T-cell (primary cell): ENCODE data around the gene TCAP. TPM values are rescaled to one million over a fixed set of nuclear protein-coding genes. Genes with fewer than 3 reads are reported as not detected.

Source experiments
- ATAC-seq, 4 experiments: fragments of 200-7000 bp in 3 of 4; fragments of 150-1000 bp in 1 of 4; cut with Tn5 transposase; replicated peaks in 1 of 4; 1 replicate in 3 of 4; 2 replicates in 1 of 4; pipeline ENCODE4 v1.10.0; 2021; ENCODE audit warnings: moderate library complexity in 3 of 4, mild to moderate bottlenecking in 2 of 4, moderate number of reproducible peaks in 1 of 4
- CTCF ChIA-PET, 2 donors: fragments of 300-600 bp; sonication (Branson Sonifier 250); formaldehyde crosslinking; loops; one replicate each; lab custom pipeline; 2022; ENCODE audit warnings: antibody characterized with exemption in 2 of 2; lab: Charles Lee
- POLR2A ChIA-PET, 2 donors: fragments of 300-600 bp; sonication (Branson Sonifier 250); formaldehyde crosslinking; loops; one replicate each; lab custom pipeline; 2022; ENCODE audit warnings: antibody characterized with exemption in 2 of 2; lab: Charles Lee
- DNase-seq, 35 experiments: peaks; one replicate each; pipeline versions ENCODE4 v3.0.0 to v3.0.0-alpha.2; 2013 to 2023
- H3K27ac ChIP-seq: one replicate; pipeline ENCODE4 v1.5.1; 2013; ENCODE audit warnings: low read length
- H3K27me3 ChIP-seq, 2 experiments: replicated peaks in 1 of 2; 1 replicate in 1 of 2; 2 replicates in 1 of 2; pipeline versions ENCODE4 v1.6.1 to v1.7.0; 2013; ENCODE audit warnings: low read length in 1 of 2, mixed read lengths in 1 of 2; ENCODE audit not compliant: control insufficient read depth in 2 of 2, insufficient read depth in 2 of 2; ENCODE audit errors: extremely low read depth in 1 of 2
- H3K36me3 ChIP-seq, 2 donors: 1 replicate in 1 of 2; 2 replicates in 1 of 2; pipeline versions ENCODE4 v1.6.1 to v1.7.0; 2013; ENCODE audit warnings: low read length in 1 of 2; ENCODE audit not compliant: control insufficient read depth in 2 of 2, insufficient read depth in 1 of 2; ENCODE audit errors: extremely low read depth in 1 of 2
- H3K4me1 ChIP-seq, 2 experiments: 1 replicate in 1 of 2; 2 replicates in 1 of 2; pipeline versions ENCODE4 v1.6.1 to v1.7.0; 2013; ENCODE audit warnings: low read length in 2 of 2, mixed read lengths in 1 of 2; ENCODE audit not compliant: insufficient read depth in 2 of 2, control insufficient read depth in 1 of 2; ENCODE audit errors: extremely low read depth in 1 of 2
- H3K4me3 ChIP-seq, 2 donors: 1 replicate in 1 of 2; 2 replicates in 1 of 2; pipeline versions ENCODE4 v1.5.1 to v1.7.0; 2013; ENCODE audit warnings: mild to moderate bottlenecking in 2 of 2, low read length in 1 of 2, moderate library complexity in 1 of 2; ENCODE audit not compliant: control insufficient read depth in 1 of 2; ENCODE audit errors: extremely low read depth in 1 of 2
- H3K9me3 ChIP-seq: 2 replicates; pipeline ENCODE4 v1.7.0; 2013
- H3K27ac Mint-ChIP-seq, 2 donors: one replicate each; pipeline ENCODE4 v1.8.0; 2020 to 2021; ENCODE audit warnings: mild to moderate bottlenecking in 2 of 2, mixed read lengths in 2 of 2
- H3K27me3 Mint-ChIP-seq, 2 donors: one replicate each; pipeline ENCODE4 v1.8.0; 2021 to 2022; ENCODE audit warnings: mixed read lengths in 2 of 2
- H3K36me3 Mint-ChIP-seq: one replicate; pipeline ENCODE4 v1.8.0; 2021; ENCODE audit warnings: mixed read lengths
- H3K4me1 Mint-ChIP-seq, 3 donors: one replicate each; pipeline ENCODE4 v1.8.0; 2020 to 2022; ENCODE audit warnings: mixed read lengths in 3 of 3, mild to moderate bottlenecking in 1 of 3
- H3K4me3 Mint-ChIP-seq, 3 donors: one replicate each; pipeline ENCODE4 v1.8.0; 2020 to 2022; ENCODE audit warnings: mild to moderate bottlenecking in 3 of 3, mixed read lengths in 3 of 3, moderate library complexity in 3 of 3
- H3K9me3 Mint-ChIP-seq, 3 donors: one replicate each; pipeline ENCODE4 v1.8.0; 2020 to 2022; ENCODE audit warnings: mixed read lengths in 3 of 3
- WGBS: methylation state at CpG from one replicate; pipeline ENCODE4 v1.1.5; 2013; ENCODE audit warnings: missing lambda C conversion rate; ENCODE audit not compliant: insufficient coverage; 5-methylcytosine and 5-hydroxymethylcytosine counted together
- total RNA-seq, 35 experiments: library from RNA in 6 of 35; stranded (reverse) in 6 of 35; fragments of 120-200 nt in 1 of 35; gene quantifications; one replicate each; pipeline versions ENCODE4 v1.2.1 to v1.2.4 and lab custom pipeline; 2013 to 2026

TCAP gene
- total RNA-seq, 5 donors from 2014 or later (not counting 1 experiment from before 2014, with no cell fraction given) = 2.2 to 7.8 (median 6.6) TPM

DNA sequence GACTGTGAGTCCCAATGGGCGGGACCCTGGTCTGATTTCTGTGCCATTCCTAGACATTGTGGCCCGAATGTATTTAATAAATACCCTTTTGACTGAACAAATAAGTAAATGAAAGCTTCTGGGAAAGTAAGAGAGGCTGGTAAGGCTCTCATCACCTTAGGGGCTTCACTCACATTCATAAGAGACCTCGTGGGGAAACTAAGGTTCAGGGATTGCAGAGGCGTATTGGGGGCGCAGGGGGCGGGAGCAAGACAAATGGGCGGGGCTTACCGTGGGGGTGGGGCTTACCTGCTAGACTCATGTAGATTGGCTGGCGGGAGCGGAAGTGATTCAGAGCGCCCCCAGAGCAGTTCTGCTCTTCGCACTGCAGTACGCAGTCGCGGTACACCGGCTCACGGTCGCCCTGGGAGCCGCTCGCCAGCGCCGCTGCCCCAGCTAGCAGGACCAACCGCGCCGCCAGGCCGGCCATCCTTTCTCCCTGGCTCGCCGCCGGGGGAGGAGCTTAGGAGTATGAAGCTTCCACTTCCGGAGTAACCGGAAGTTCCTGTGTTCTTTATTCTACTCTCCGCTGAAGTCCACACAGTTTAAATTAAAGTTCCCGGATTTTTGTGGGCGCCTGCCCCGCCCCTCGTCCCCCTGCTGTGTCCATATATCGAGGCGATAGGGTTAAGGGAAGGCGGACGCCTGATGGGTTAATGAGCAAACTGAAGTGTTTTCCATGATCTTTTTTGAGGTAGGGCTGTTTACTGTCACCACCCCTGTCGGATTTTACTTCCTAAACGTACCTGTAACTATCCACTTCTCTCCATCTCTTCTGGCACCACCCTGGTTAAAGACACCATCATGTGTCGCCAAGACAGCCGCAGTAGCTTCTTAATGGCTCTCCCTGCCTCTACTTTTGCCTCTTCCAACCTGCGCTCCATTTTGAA is 22.7 kb downstream of the TCAP start, which contains the start of gene PGAP3:
PGAP3 (minus strand) TSS at position 512 of the 929 bp plus-strand sequence; CDS start at position 469, 43 bp downstream.
- no peaks in the 10 kb centered on the region for H3K27me3 Mint-ChIP-seq
- ATAC-seq (peak; percentile 92), DNase-seq (peak; percentile 59 to 88 (median 77))
- no peaks in the 10 kb centered on the region for H3K27me3 ChIP-seq
- no peaks in the 10 kb centered on the region for H3K9me3 ChIP-seq
- peaks cover 25 to 32% (median 30%) of the 10 kb centered on the region in 3 donors for H3K4me1 Mint-ChIP-seq
- H3K4me1 ChIP-seq = peaks cover 15 to 16% of the 10 kb centered on the region in 2 experiments
- H3K27ac Mint-ChIP-seq = peak within 1 kb of the TSS; percentile 99
- peaks cover 8 to 21% of the 10 kb centered on the region in 2 donors for H3K36me3 ChIP-seq
- 1% methylated on average over 23 of the region's 45 CpGs for WGBS
- POLR2A ChIA-PET = interaction anchor here (0.6 to 1.3 kb wide), 3 partner anchors 12 to 832 kb away, joined by 3 to 4 read pairs (median 3); no protein-coding TSS in a partner anchor
- CTCF ChIA-PET = interaction anchor here in 1 of 2 donors (0.6 to 1.8 kb wide), 7 partner anchors 9 to 66 kb away, joined by 3 to 7 read pairs (median 3); partner anchors contain the start of gene MIEN1
- peak within 1 kb of the TSS; percentile 89 for H3K27ac ChIP-seq
- H3K4me3 Mint-ChIP-seq = peak within 1 kb of the TSS; percentile 97 to 98 (median 97)
- no peaks in the 10 kb centered on the region for H3K9me3 Mint-ChIP-seq
- peaks cover 25% of the 10 kb centered on the region for H3K36me3 Mint-ChIP-seq
- peak within 1 kb of the TSS; percentile 84 to 94 for H3K4me3 ChIP-seq

DNA sequence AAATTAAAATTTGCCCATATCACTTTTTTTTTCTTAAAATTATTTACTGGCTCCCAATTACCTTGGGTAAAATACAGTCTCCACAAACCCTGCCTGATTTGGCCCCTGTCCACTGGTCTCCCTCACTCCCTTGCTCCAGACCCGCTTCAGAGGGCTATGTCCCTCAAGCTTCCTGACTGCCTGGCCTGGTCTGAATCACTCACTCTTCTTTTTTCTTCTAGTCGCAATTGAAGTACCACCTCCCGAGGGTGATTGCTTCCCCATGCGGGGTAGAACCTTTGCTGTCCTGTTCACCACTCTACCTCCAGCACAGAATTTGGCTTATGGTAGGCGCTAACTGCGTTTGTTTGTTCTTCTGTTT is 23.3 kb downstream of the TCAP start:
- H3K36me3 Mint-ChIP-seq = peaks cover 22% of the 10 kb centered on the region
- peaks cover 25 to 30% (median 27%) of the 10 kb centered on the region in 3 donors for H3K4me1 Mint-ChIP-seq
- POLR2A ChIA-PET = interaction anchor here in 1 of 2 donors (1.2 to 1.3 kb wide), 2 partner anchors 12 to 41 kb away, joined by 3 to 4 read pairs; no protein-coding TSS in a partner anchor
- ATAC-seq (no peak), DNase-seq (no peak)
- Histone ChIP-seq H3K36me3 (peaks cover 6 to 17% of the 10 kb centered on the region in 2 donors), H3K27ac (peak overlapping the region; percentile 89), H3K27me3 (no peaks in the 10 kb centered on the region), H3K9me3 (no peaks in the 10 kb centered on the region), H3K4me1 (peaks cover 15 to 16% of the 10 kb centered on the region in 2 experiments), H3K4me3 (peak overlapping the region; percentile 84 to 94)
- H3K9me3 Mint-ChIP-seq = no peaks in the 10 kb centered on the region
- H3K27me3 Mint-ChIP-seq = no peaks in the 10 kb centered on the region
- peak overlapping the region; percentile 97 to 98 (median 97) for H3K4me3 Mint-ChIP-seq
- CTCF ChIA-PET = interaction anchor here in 1 of 2 donors (0.6 to 1.3 kb wide), 6 partner anchors 9 to 51 kb away, joined by 3 to 7 read pairs (median 3); partner anchors contain the start of gene MIEN1
- H3K27ac Mint-ChIP-seq = peak overlapping the region; percentile 99
- 73% methylated on average over 1 of the region's 6 CpGs for WGBS

DNA sequence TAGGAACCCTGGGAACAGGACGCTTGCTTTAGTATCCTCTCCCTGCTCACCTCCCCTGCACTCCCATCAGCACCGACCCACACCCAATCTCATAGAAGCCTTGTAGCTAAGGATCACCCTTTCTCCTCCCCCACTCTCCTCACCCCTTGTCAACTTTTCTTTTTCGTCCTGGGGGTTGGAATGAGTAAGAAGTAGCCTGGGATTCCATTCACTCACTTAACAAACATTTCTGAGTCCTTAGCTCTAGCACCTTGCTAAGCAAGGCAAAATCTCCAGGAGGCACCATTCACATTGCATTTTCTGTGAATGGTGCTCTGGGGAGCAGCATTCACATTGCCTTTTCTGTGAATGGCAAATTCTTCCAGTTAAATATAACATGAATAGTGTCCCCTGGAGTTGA is 23.8 kb downstream of the TCAP start:
- Histone ChIP-seq H3K4me1 (peaks cover 15 to 16% of the 10 kb centered on the region in 2 experiments), H3K27me3 (no peaks in the 10 kb centered on the region), H3K27ac (no peak overlapping the region), H3K4me3 (peak overlapping the region in 1 of 2 donors; percentile 84), H3K9me3 (no peaks in the 10 kb centered on the region), H3K36me3 (peaks cover 2 to 15% of the 10 kb centered on the region in 2 donors)
- ChIA-PET POLR2A (no interaction called here), CTCF (interaction anchor here in 1 of 2 donors (0.5 to 0.6 kb wide), 2 partner anchors 55 to 269 kb away, joined by 3 to 7 read pairs; no protein-coding TSS in a partner anchor)
- no peaks in the 10 kb centered on the region for H3K27me3 Mint-ChIP-seq
- WGBS = no CpG with 5 or more reads among the region's 3 CpGs
- peak overlapping the region; percentile 99 for H3K27ac Mint-ChIP-seq
- ATAC-seq (no peak), DNase-seq (no peak)
- H3K4me3 Mint-ChIP-seq = peak overlapping the region; percentile 97 to 98 (median 97)
- peaks cover 20% of the 10 kb centered on the region for H3K36me3 Mint-ChIP-seq
- no peaks in the 10 kb centered on the region for H3K9me3 Mint-ChIP-seq
- peaks cover 25 to 30% (median 27%) of the 10 kb centered on the region in 3 donors for H3K4me1 Mint-ChIP-seq

DNA sequence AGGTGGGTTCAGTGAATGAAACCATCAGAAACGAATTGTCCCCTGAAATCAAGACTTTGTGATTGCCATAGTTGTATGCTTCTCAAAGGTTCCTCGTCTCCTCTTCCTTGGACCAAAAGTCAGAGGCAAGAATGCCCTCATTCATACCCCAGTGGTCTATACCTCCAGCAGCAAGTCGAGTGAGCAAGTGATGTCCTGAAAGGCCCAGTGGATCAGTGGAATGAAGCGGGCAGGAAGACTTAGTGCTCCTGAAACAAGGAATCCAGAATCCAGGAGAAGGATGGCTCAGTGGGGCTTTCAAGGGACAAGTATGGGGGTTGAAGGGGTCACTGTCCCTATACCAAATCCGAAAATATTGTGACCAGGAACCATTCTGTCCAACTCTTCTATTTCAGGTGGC is 29.4 kb downstream of the TCAP start:
- POLR2A ChIA-PET = no interaction called here
- Histone ChIP-seq H3K9me3 (no peaks in the 10 kb centered on the region), H3K27me3 (peaks cover 0 to 14% of the 10 kb centered on the region in 2 experiments), H3K27ac (no peak overlapping the region), H3K4me1 (no peaks in the 10 kb centered on the region), H3K4me3 (no peak overlapping the region), H3K36me3 (no peaks in the 10 kb centered on the region)
- Mint-ChIP-seq H3K36me3 (peaks cover 15% of the 10 kb centered on the region), H3K4me1 (peaks cover 1 to 6% (median 3%) of the 10 kb centered on the region in 3 donors), H3K4me3 (no peak overlapping the region), H3K27me3 (peaks cover 12 to 14% of the 10 kb centered on the region in 2 donors), H3K9me3 (no peaks in the 10 kb centered on the region), H3K27ac (no peak overlapping the region)
- ATAC-seq = no peak
- WGBS = 71% methylated on average over 1 of the region's 5 CpGs
- CTCF ChIA-PET = no interaction called here
- DNase-seq = no peak

DNA sequence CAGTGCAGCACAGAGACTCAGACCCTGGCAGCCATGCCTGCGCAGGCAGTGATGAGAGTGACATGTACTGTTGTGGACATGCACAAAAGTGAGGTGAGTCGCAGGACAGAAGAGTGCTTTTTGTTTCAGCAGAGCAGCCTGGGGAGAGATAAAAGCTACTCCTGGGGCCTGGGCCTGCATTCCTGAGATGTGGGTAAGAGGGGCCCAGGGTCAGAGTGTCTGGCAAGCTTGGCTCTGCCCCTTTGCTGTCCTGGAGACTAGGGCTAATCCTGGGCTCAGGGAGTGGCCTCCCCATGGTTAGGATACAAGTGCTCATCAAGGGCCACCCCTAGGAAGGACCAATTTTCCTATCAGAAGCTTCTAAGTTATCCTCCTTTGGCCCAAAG is 29.9 kb downstream of the TCAP start:
- H3K36me3 ChIP-seq = no peaks in the 10 kb centered on the region
- Mint-ChIP-seq H3K4me1 (peaks cover 4 to 8% (median 6%) of the 10 kb centered on the region in 3 donors), H3K27me3 (peaks cover 16 to 18% of the 10 kb centered on the region in 2 donors), H3K27ac (no peak overlapping the region), H3K36me3 (peaks cover 15% of the 10 kb centered on the region), H3K9me3 (no peaks in the 10 kb centered on the region), H3K4me3 (no peak overlapping the region)
- H3K4me1 ChIP-seq = peaks cover 0 to 1% of the 10 kb centered on the region in 2 experiments
- H3K9me3 ChIP-seq = no peaks in the 10 kb centered on the region
- 100% methylated on average over 1 of the region's 2 CpGs for WGBS
- no peak overlapping the region for H3K27ac ChIP-seq
- ChIA-PET CTCF (interaction anchor here in 1 of 2 donors (0.6 kb wide), 1 partner anchor 41 kb away, joined by 3 read pairs; no protein-coding TSS in a partner anchor), POLR2A (no interaction called here)
- H3K27me3 ChIP-seq = peaks cover 0 to 19% of the 10 kb centered on the region in 2 experiments
- H3K4me3 ChIP-seq = no peak overlapping the region
- ATAC-seq (no peak), DNase-seq (no peak)

DNA sequence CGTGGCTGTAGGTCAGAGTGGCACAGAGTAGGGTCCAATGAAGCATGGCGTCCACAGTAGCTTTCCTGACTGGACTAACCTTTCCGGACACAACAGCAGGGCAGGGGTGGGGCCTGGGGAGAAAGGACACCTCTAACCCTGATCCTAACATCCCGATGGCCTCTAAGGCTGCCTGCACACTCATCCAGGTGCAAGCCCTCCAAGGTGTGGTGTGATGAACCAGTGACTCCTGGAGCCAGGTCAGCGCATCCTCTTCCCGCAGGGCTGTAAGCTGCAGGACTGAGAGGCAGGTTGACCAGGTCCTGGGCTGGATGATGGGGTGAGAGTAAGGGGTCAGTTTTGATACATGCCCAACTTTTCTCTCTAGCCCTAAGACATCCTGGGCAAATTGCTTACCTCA is 31.6 kb downstream of the TCAP start:
- Mint-ChIP-seq H3K36me3 (peaks cover 15% of the 10 kb centered on the region), H3K4me1 (peaks cover 6 to 14% (median 6%) of the 10 kb centered on the region in 3 donors), H3K27ac (no peak overlapping the region), H3K4me3 (no peak overlapping the region), H3K27me3 (peaks cover 28% of the 10 kb centered on the region in 2 donors), H3K9me3 (no peaks in the 10 kb centered on the region)
- Histone ChIP-seq H3K4me1 (peaks cover 0 to 7% of the 10 kb centered on the region in 2 experiments), H3K27me3 (peaks cover 4 to 35% of the 10 kb centered on the region in 2 experiments), H3K36me3 (no peaks in the 10 kb centered on the region), H3K4me3 (no peak overlapping the region), H3K27ac (no peak overlapping the region), H3K9me3 (no peaks in the 10 kb centered on the region)
- ATAC-seq = no peak
- CTCF ChIA-PET = no interaction called here
- POLR2A ChIA-PET = no interaction called here
- WGBS = 56% methylated on average over 2 of the region's 6 CpGs
- DNase-seq = no peak
